GM23338 (cell line): ENCODE measurements around the gene DLG3.

Experiments
- CTCF ChIP-seq, 2 experiments: fragments of 200-600 bp in 1 of 2; sonication (generic) in 1 of 2; conservative IDR thresholded peaks; 2 replicates each; pipeline versions ENCODE4 v1.5.1 to v1.6.1; 2016 to 2017; ENCODE audit warnings: antibody characterized with exemption in 2 of 2, low read depth in 2 of 2, mild to moderate bottlenecking in 2 of 2, moderate library complexity in 1 of 2
- POLR2AphosphoS5 ChIP-seq: IDR thresholded peaks from 2 replicates; pipeline ENCODE4 v1.6.1; 2016; ENCODE audit warnings: antibody characterized with exemption, low read depth

GRCh38 chrX:70437921-70438665 lies 6.5 kb upstream of the DLG3 start:
- TF ChIP-seq CTCF (conservative IDR thresholded peaks at IDR 0.05; ENCODE audit: low read depth in 2 of 2) (no peak), POLR2AphosphoS5 (no peak)
